Measurements from ENCODE around the gene NPM1.

DNA sequence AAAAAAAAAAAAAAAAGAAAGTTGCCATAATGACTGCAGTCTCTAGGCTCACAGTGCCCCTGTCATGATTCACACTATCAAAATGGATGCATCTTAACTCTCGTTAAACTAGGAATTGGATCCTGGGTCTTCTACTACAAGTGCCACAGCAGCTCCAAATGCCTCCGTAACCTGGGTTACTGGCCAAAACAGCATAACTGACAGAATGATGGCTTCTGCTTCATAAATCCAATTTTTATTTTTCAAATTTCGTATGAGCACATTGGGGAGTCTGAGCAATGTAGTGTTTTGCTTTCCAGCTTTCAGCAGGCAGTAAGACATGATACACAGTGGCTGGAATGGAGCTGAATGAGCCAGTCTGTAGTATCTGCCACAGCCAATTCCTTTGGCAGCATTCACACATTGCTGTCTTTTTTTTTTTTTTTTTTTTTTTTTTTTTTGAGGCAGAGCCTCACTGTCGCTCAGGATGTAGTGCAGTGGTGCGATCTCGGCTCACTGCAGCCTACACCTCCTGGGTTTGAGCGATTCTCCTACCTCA, 36.0 kb upstream of the NPM1 start:
- no peak for TF ChIP-seq CTCF (IDR thresholded peaks at IDR 0.05)
- TF ChIP-seq POLR2A (IDR thresholded peaks at IDR 0.05): no peak

Data from uterus (tissue), 2 donors.